Astrocyte (in vitro differentiated cells and primary cell): Measurements from ENCODE around the gene ETS1. TPM values are rescaled to one million over a fixed set of nuclear protein-coding genes. Genes with fewer than 3 reads are reported as not detected.

Experiments used
- DNase-seq: peaks from one replicate; pipeline ENCODE4 v3.0.0-alpha.2; 2010; ENCODE audit warnings: low read depth
- FAIRE-seq: peaks from 2 replicates; lab custom pipeline; 2011; peaks lifted over from hg19 to GRCh38; lab: Jason Lieb, UNC
- H2AFZ ChIP-seq: 2 replicates; pipeline ENCODE4 v1.6.0; 2012; ENCODE audit warnings: low read depth, low read length, inconsistent platforms
- H3K27ac ChIP-seq: 2 replicates; pipeline ENCODE4 v1.5.1; 2011; ENCODE audit warnings: low read depth, low read length, inconsistent platforms
- H3K27me3 ChIP-seq: 2 replicates; pipeline ENCODE4 v1.6.0; 2011; ENCODE audit warnings: low read length, inconsistent platforms; ENCODE audit not compliant: insufficient read depth
- H3K36me3 ChIP-seq: 2 replicates; pipeline ENCODE4 v1.5.1; 2011; ENCODE audit warnings: low read length, inconsistent platforms; ENCODE audit not compliant: insufficient read depth
- H3K4me1 ChIP-seq: 2 replicates; pipeline ENCODE4 v1.5.1; 2011; ENCODE audit warnings: low read length, inconsistent platforms; ENCODE audit not compliant: insufficient read depth
- H3K4me2 ChIP-seq: 2 replicates; pipeline ENCODE4 v1.6.0; 2012; ENCODE audit warnings: low read length, inconsistent platforms
- H3K4me3 ChIP-seq: 2 replicates; pipeline ENCODE4 v1.5.1; 2011; ENCODE audit warnings: low read depth, mild to moderate bottlenecking, low read length, inconsistent platforms; ENCODE audit not compliant: insufficient read depth
- H3K79me2 ChIP-seq: 2 replicates; pipeline ENCODE4 v1.6.0; 2012; ENCODE audit warnings: mild to moderate bottlenecking, low read length, inconsistent platforms; ENCODE audit not compliant: insufficient read depth
- H3K9ac ChIP-seq: 2 replicates; pipeline ENCODE4 v1.6.0; 2012; ENCODE audit warnings: mild to moderate bottlenecking, low read length, inconsistent platforms
- H3K9me3 ChIP-seq: 2 replicates; pipeline ENCODE4 v1.5.1; 2012; ENCODE audit warnings: low read depth, mild to moderate bottlenecking, low read length, inconsistent platforms; ENCODE audit not compliant: insufficient read depth
- H4K20me1 ChIP-seq: 2 replicates; pipeline ENCODE4 v1.6.0; 2012; ENCODE audit warnings: low read length, inconsistent platforms; ENCODE audit not compliant: insufficient read depth
- H3K27ac Mint-ChIP-seq: one replicate; pipeline ENCODE4 v1.8.0; 2021; ENCODE audit warnings: mild to moderate bottlenecking, mixed read lengths; ENCODE audit not compliant: unreplicated experiment
- H3K27me3 Mint-ChIP-seq: one replicate; pipeline ENCODE4 v1.8.0; 2021; ENCODE audit warnings: low read depth, mixed read lengths; ENCODE audit not compliant: unreplicated experiment
- H3K36me3 Mint-ChIP-seq: one replicate; pipeline ENCODE4 v1.8.0; 2021; ENCODE audit warnings: low read depth, mixed read lengths; ENCODE audit not compliant: unreplicated experiment
- H3K4me1 Mint-ChIP-seq: one replicate; pipeline ENCODE4 v1.8.0; 2021; ENCODE audit warnings: low read depth, mixed read lengths; ENCODE audit not compliant: unreplicated experiment
- H3K4me3 Mint-ChIP-seq: one replicate; pipeline ENCODE4 v1.8.0; 2021; ENCODE audit warnings: mild to moderate bottlenecking, moderate library complexity, mixed read lengths; ENCODE audit not compliant: unreplicated experiment
- H3K9me3 Mint-ChIP-seq: one replicate; pipeline ENCODE4 v1.8.0; 2021; ENCODE audit warnings: mild to moderate bottlenecking, mixed read lengths; ENCODE audit not compliant: unreplicated experiment
- EZH2 ChIP-seq: IDR thresholded peaks from 2 replicates; pipeline ENCODE4 v1.6.1; 2012; ENCODE audit warnings: mild to moderate bottlenecking, low read length, inconsistent platforms; ENCODE audit not compliant: insufficient read depth
- total RNA-seq: library from RNA; stranded (reverse); gene quantifications from 2 replicates; pipeline ENCODE4 v1.2.1, GENCODE V29; 2021
- TF ChIP-seq, protein P1 (sequence below): IDR thresholded peaks from 2 replicates; pipeline ENCODE4 v1.5.1; 2011; ENCODE audit warnings: low read depth, mild to moderate bottlenecking, inconsistent platforms, low read length, moderate library complexity; ENCODE audit not compliant: insufficient read depth

The ETS1 gene
- total RNA-seq, 1 donor from 2014 or later, result 107 TPM

DNA sequence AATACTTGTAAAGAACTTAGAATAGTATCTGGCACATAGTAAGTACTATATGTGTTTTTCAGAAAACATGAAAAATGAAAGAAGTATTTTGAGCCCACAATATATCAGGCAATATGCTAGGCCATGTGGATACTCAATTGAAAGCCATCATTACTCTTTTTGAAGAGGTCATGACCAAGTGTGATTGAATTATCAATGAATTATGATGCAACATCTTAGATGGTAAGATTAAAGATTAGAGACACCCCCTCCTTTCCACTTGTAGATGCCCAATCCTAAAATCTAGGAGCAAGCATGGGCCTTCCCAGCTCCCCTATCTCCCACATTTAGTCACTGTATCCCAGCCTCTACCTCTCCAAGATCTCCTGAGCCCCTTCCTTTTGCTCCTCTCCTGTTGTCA lies 154.4 kb downstream of the ETS1 start:
- FAIRE-seq, result no peak
- H3K4me1 Mint-ChIP-seq, result peaks cover 4% of the 10 kb centered on the region
- TF ChIP-seq, protein P1, sequence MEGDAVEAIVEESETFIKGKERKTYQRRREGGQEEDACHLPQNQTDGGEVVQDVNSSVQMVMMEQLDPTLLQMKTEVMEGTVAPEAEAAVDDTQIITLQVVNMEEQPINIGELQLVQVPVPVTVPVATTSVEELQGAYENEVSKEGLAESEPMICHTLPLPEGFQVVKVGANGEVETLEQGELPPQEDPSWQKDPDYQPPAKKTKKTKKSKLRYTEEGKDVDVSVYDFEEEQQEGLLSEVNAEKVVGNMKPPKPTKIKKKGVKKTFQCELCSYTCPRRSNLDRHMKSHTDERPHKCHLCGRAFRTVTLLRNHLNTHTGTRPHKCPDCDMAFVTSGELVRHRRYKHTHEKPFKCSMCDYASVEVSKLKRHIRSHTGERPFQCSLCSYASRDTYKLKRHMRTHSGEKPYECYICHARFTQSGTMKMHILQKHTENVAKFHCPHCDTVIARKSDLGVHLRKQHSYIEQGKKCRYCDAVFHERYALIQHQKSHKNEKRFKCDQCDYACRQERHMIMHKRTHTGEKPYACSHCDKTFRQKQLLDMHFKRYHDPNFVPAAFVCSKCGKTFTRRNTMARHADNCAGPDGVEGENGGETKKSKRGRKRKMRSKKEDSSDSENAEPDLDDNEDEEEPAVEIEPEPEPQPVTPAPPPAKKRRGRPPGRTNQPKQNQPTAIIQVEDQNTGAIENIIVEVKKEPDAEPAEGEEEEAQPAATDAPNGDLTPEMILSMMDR, result no peak
- TF ChIP-seq EZH2, result no peak

DNA sequence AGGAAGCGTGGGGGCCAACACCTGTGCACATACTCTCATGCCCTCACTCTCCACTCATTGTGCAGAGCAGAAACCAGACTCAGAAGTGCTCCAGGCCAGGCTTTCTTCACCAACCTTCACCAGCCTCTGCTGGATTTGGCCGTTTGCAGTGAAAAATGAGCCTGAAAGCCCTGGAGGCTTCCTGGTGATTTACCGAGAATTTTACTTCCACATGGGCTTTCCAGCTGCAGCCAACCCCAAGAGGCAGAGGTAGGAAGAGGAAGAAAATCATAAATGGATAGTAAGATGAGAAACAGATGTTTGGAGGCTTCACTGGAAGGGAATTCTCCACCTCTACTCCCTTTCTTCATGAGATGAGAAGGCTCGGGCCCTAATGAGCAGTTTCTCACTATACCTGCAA lies 155.4 kb downstream of the ETS1 start:
- H3K4me3 ChIP-seq, result no peak overlapping the region
- Mint-ChIP-seq H3K36me3 (no peaks in the 10 kb centered on the region), H3K27me3 (peaks cover 7% of the 10 kb centered on the region), H3K4me1 (peaks cover 4% of the 10 kb centered on the region), H3K9me3 (peaks cover 2% of the 10 kb centered on the region), H3K4me3 (no peak overlapping the region), H3K27ac (no peak overlapping the region)
- no peak overlapping the region for H3K4me2 ChIP-seq
- no peaks in the 10 kb centered on the region for H3K27me3 ChIP-seq
- no peak overlapping the region for H3K27ac ChIP-seq
- no peaks in the 10 kb centered on the region for H3K79me2 ChIP-seq
- H3K9me3 ChIP-seq, result no peaks in the 10 kb centered on the region
- peaks cover under 1% of the 10 kb centered on the region for H3K4me1 ChIP-seq
- no peaks in the 10 kb centered on the region for H3K36me3 ChIP-seq
- H4K20me1 ChIP-seq, result no peaks in the 10 kb centered on the region
- H3K9ac ChIP-seq, result no peak overlapping the region
- FAIRE-seq (no peak), DNase-seq (no peak)
- H2AFZ ChIP-seq, result no peak overlapping the region
- TF ChIP-seq EZH2, result no peak
- TF ChIP-seq, protein P1, result no peak

More for the DNA sequence above, 154.4 kb downstream of the ETS1 start:
- Histone ChIP-seq H3K4me3 (no peak overlapping the region), H3K27ac (no peak overlapping the region), H2AFZ (no peak overlapping the region), H3K79me2 (no peaks in the 10 kb centered on the region), H3K4me2 (no peak overlapping the region), H3K27me3 (no peaks in the 10 kb centered on the region), H3K36me3 (no peaks in the 10 kb centered on the region), H4K20me1 (no peaks in the 10 kb centered on the region), H3K9me3 (no peaks in the 10 kb centered on the region), H3K4me1 (peaks cover 2% of the 10 kb centered on the region), H3K9ac (no peak overlapping the region)
- Mint-ChIP-seq H3K9me3 (no peaks in the 10 kb centered on the region), H3K36me3 (no peaks in the 10 kb centered on the region), H3K27ac (no peak overlapping the region), H3K27me3 (peaks cover 7% of the 10 kb centered on the region), H3K4me3 (no peak overlapping the region)
- DNase-seq, result no peak

DNA sequence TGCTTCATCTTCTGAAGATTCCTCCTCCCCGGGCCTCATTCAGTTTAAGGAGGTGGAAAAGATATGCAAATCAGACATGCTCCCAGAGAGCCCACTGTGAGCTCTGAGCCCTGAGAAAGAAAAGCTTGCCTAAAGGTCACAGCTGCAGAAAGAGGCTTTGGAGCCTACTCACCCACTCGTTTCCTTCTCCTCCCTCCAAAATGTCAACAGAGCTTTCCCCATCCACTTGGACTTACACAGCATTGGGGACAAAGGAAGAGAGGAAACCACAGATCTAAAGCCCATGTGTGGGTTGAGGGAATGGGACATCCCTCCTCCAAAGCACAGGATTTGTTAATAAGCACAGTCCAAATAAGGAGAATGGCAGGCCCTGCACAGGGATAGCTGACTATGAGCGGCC lies 158.4 kb downstream of the ETS1 start:
- Histone ChIP-seq H3K36me3 (no peaks in the 10 kb centered on the region), H3K27me3 (no peaks in the 10 kb centered on the region), H3K9ac (no peak overlapping the region), H3K9me3 (no peaks in the 10 kb centered on the region), H2AFZ (no peak overlapping the region), H3K27ac (no peak overlapping the region), H4K20me1 (no peaks in the 10 kb centered on the region), H3K4me3 (no peak overlapping the region), H3K4me1 (peaks cover 5% of the 10 kb centered on the region), H3K79me2 (no peaks in the 10 kb centered on the region), H3K4me2 (no peak overlapping the region)
- peaks cover 2% of the 10 kb centered on the region for H3K9me3 Mint-ChIP-seq
- no peak for FAIRE-seq
- H3K4me3 Mint-ChIP-seq, result no peak overlapping the region
- peaks cover 7% of the 10 kb centered on the region for H3K27me3 Mint-ChIP-seq
- H3K4me1 Mint-ChIP-seq, result peaks cover 4% of the 10 kb centered on the region
- no peak overlapping the region for H3K27ac Mint-ChIP-seq
- no peak for DNase-seq
- no peaks in the 10 kb centered on the region for H3K36me3 Mint-ChIP-seq
- TF ChIP-seq EZH2, result no peak
- TF ChIP-seq, protein P1, result no peak
